Breast epithelium (tissue), 3 donors: ENCODE data around the gene ATP2B2.

Source experiments
- CTCF ChIP-seq, 3 donors: fragments of 450-650 bp; IDR thresholded peaks; one replicate each; pipeline ENCODE4 v1.5.1; 2016 to 2017; ENCODE audit warnings: antibody characterized with exemption in 3 of 3, mild to moderate bottlenecking in 3 of 3, moderate library complexity in 3 of 3
- POLR2A ChIP-seq: fragments of 450-650 bp; IDR thresholded peaks from one replicate; pipeline ENCODE4 v1.6.1; 2016; ENCODE audit warnings: antibody characterized with exemption, mild to moderate bottlenecking, moderate library complexity

DNA sequence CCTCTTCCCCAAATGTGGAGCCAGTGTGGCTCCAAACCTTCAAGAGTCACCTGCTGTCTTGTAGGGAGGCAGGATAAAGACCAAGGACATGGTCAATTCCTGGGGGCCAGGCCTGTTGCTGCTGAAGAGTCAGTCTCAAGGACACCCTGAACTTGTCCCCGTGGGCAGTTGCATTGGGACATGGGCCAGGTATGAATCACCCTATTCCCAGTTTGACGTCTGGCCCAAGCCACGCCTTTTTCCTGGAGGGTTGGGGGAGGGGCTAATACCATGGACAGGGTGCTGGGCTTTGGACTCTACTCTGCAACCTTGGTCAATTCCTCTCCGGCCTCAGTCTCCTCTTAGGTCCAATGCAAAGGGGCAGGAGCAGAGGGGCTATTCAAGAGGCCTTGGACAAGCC lies 10.4 kb downstream of the ATP2B2 start:
- TF ChIP-seq CTCF (IDR thresholded peaks at IDR 0.05), result no peak
- TF ChIP-seq POLR2A, result no peak
